Measurements from ENCODE around the gene OR10R2.

GRCh38 chr1:158507511-158507910, 35.5 kb downstream of the OR10R2 start:
- TF ChIP-seq CTCF (IDR thresholded peaks at IDR 0.05) (no peak), POLR2A (IDR thresholded peaks at IDR 0.05) (no peak)
